ENCODE results near the gene GFOD2. TPM values are rescaled to one million over a fixed set of nuclear protein-coding genes. Genes with fewer than 3 reads are reported as not detected.

The GFOD2 gene
- total and polyA plus RNA-seq, 2 experiments from 2014 or later = 19.3 to 34.3 TPM

GRCh38 chr16:67766291-67766690 is 47.2 kb upstream of the GFOD2 start:
- Histone ChIP-seq H3K4me3 (no peak overlapping the region), H3K4me2 (no peak overlapping the region), H2AFZ (no peak overlapping the region), H3K4me1 (ENCODE audit: insufficient read depth) (no peaks in the 10 kb centered on the region), H3K36me3 (ENCODE audit: insufficient read depth) (0 out of 2 replicates have a peak, but pooled peaks cover 4% of the 10 kb centered on the region), H3K79me2 (replicated peaks; ENCODE audit: insufficient read depth) (no peaks in the 10 kb centered on the region), H4K20me1 (replicated peaks; ENCODE audit: insufficient read depth) (no peaks in the 10 kb centered on the region), H3K27ac (ENCODE audit: low read depth) (no peak overlapping the region), H3K27me3 (ENCODE audit: insufficient read depth) (no peaks in the 10 kb centered on the region), H3F3A (replicated peaks; ENCODE audit: low read depth) (no peaks in the 10 kb centered on the region), H3K9me2 (ENCODE audit: insufficient read depth) (no peaks in the 10 kb centered on the region)
- Mint-ChIP-seq H3K27ac (no peak overlapping the region), H3K9me3 (no peaks in the 10 kb centered on the region), H3K4me1 (no peaks in the 10 kb centered on the region), H3K4me3 (no peak overlapping the region), H3K27me3 (ENCODE audit: insufficient read depth, low read depth, poor library complexity) (no peaks in the 10 kb centered on the region), H3K36me3 (ENCODE audit: low read depth) (peaks cover 4% of the 10 kb centered on the region; the same call in 1 of the 3 replicates)
- DNase-seq (ENCODE audit: low spot score) (no peak), ATAC-seq (peak; percentile 24; the same call in 2 of the 3 replicates)
- TF ChIP-seq CTCF (conservative IDR thresholded peaks at IDR 0.05; ENCODE audit: low read depth in 2 of 2) = no peak
- TF ChIP-seq CREB1 (CRISPR knock-in tag; IDR thresholded peaks at IDR 0.05; ENCODE audit: low read depth) = no peak
- TF ChIP-seq ZNF114 (CRISPR knock-in tag; IDR thresholded peaks at IDR 0.05) = no peak
- TF ChIP-seq EZH2 (IDR thresholded peaks at IDR 0.05; ENCODE audit: low read depth, unreplicated experiment) = no peak
- no peak for TF ChIP-seq POLR2AphosphoS5 (IDR thresholded peaks at IDR 0.05; ENCODE audit: low read depth)
- TF ChIP-seq ZNF462 (CRISPR knock-in tag; IDR thresholded peaks at IDR 0.05) = no peak
- no peak for TF ChIP-seq NANOG (IDR thresholded peaks at IDR 0.05; ENCODE audit: borderline replicate concordance)
- no peak for TF ChIP-seq REST (IDR thresholded peaks at IDR 0.05; ENCODE audit: unreplicated experiment)
- TF ChIP-seq STAT1 (IDR thresholded peaks at IDR 0.05; ENCODE audit: unreplicated experiment) = no peak
- TF ChIP-seq ETS1 (IDR thresholded peaks at IDR 0.05) = no peak
- TF ChIP-seq EZH2phosphoT487 (IDR thresholded peaks at IDR 0.05; ENCODE audit: unreplicated experiment) = no peak
- no peak for TF ChIP-seq JUNB (IDR thresholded peaks at IDR 0.05; ENCODE audit: unreplicated experiment)
- TF ChIP-seq ZNF331 (CRISPR knock-in tag; IDR thresholded peaks at IDR 0.05; ENCODE audit: low read depth) = no peak

All from GM23338 (cell line).